HS-5 (cell line): ENCODE measurements around the gene IER2.
"Not testable (repeated sequence)": the region's sequence is repeated elsewhere in the genome, so short reads cannot be mapped to it uniquely, and the experiment has no call there.

Experiments
- DNase-seq: peaks from one replicate; pipeline ENCODE4 v3.0.0-alpha.2; 2012; ENCODE audit warnings: low read depth

The IER2 gene

DNA sequence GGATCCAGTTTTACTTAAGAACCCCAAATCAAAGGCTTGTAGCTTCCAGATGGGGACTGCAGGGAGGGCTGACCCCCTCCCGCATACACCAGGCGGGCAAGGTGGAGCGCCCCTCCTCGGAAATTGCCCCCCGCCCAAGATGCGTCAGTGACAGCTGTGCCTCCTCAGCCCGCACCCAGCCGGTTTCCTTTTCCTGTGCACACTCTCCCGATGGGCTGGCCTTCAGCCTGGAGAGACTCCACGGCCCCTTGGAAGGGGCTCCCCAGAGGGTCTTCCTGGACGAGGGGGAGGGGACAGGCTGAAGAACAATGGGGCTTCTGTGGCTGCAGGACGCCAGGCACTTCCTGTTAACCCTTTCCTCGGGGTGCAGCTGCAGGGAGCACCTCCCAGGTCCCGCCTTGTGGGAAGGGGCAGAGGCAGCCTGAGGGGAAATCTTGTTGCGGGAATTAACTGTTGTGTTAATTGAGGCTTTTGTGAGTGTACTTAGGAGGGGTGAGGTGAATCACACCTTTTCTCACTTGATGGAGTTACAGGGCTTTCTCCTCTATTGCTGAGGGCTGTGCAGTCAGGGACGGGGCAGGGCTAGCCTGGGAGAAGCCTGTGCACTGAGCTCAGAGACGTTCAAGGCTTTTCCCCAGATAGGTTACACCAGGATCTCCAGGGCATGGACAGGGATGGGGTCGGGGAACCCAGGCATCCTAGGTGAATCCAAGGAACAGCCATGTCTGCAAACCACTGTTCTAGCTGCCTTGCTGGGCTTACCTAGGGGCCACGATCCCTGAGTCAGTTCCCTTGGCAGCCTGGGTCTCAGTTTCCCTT, 14.3 kb downstream of the IER2 start:
- DNase-seq: no peak

DNA sequence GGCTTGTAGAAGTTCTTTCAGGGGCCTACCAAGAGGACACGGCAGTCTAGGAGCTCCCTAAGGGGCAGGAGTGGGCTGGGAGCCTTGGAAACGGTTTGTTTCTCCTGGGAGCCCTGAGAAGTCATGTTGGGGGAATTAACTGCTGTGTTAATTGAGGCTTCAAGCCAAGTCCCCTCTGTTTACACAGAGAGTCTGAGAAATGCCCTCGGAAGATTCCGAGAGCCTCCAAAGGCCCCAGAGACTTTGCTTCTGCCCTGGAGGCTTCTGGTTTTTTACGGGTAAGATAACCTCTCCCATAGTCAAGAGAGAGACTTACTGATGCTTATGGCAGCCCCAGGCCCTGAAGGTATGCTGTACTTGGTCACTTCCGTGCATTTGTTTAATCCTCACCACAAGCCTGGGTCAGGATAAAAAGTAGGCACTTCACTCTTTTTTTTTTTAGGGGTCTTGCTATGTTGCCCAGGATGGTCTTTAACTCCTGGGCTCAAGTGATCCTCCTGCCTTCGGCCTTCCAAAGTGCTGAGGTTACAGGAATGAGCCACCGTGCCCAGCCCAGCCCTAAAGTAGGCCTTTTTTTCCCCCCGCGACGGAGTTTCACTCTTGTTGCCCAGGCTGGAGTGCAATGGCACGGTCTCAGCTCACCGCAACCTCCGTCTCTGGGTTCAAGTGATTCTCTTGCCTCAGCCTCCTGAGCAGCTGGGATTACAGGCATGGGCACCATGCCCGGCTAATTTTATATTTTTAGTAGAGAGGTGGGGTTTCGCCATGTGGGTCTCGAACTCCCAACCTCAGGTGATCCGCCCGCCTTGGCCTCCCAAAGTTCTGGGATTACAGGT, 15.2 kb downstream of the IER2 start:
- no peak for DNase-seq

DNA sequence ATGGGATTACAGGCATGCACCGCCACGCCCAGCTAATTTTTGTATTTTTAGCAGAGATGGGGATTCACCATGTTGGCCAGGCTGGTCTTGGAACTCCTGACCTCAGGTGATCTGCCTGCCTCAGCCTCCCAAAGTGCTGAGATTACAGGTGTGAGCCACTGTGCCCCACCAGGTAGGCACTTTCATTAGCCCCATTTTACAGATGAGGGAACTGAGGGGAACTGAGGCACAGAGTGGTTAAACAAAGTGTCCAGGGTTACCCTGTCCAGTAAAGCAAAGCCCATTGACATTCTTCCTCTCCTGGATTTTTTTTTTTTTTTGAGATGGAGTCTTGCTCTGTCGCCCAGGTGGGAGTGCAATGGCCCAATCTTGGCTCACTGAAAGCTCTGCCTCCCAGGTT, 15.9 kb downstream of the IER2 start:
- DNase-seq: not testable (repeated sequence)

DNA sequence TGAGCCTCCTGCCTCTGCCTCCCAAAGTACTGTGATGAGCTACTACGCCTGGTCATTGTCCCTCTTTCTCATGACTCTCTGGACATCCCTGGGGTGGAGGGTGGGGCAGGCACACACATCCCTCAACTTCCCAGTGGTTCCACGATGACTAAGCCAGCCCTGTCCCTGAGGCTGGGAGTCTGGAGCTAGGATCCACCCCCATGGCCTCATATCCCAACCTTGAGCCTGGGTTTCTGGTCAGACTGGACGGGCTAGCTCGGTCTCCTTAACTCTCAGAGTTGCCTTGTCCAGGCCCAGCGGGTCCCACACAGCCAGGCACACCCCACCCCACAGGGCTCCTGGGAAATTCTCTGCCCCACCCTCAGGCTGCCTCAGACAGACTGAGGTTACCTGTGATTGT, 19.6 kb downstream of the IER2 start:
- no peak for DNase-seq

DNA sequence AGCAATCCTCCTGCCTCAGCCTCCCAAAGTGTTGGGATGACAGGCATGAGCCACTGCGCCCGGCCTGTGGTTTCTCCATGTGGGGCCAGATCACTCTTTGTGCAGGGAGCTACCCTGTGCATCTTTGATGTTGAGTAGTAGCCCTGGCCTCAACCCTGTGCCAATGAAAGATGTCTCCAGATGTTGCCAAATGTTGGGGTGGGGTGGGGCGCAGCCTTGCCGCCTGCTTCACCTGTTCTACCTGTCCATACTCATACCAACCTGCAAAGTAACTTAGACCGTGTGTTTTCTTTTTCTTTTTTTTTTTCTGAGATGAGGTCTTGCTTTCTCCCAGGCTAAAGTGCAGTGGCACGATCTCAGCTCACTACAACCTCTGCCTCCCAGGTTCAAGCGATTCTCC, 20.9 kb downstream of the IER2 start:
- DNase-seq: no peak

DNA sequence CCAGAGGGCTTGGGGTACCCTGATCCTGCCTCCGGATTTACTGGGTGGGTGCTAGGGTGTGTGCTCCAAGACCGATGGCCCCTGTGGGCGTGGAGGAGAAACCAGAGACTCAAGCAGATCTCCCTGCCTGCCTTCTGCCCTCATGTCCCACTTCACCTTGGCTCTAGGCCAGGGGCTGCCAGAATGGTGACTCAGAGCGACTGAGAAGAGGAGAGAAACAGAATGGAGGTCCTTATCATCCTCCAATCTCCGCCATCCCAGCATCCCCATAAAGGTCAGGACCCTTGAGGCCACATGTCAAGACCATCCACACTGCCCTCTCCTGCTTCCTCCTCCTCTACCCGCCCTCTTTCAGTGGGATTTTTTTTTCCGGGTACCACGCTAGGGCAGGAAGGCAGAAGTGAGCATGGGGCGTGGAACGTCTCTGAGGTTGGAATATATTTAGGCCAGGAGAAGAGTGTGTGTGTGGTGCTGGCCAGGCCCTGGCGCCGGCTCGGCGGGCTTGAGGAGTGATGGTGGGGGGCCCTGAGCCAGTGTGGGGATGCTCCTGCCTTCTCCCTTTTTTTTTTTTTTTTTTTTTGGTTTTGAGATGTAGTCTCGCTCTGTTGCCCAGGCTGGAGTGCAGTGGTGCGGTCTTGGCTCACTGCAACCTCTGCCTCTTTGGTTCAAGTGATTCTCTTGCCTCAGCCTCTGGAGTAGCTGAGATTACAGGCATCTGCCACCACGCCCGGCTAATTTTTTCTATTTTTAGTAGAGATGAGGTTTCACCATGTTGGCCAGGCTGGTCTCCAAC, 22.3 kb downstream of the IER2 start:
- DNase-seq: peak; percentile 84

DNA sequence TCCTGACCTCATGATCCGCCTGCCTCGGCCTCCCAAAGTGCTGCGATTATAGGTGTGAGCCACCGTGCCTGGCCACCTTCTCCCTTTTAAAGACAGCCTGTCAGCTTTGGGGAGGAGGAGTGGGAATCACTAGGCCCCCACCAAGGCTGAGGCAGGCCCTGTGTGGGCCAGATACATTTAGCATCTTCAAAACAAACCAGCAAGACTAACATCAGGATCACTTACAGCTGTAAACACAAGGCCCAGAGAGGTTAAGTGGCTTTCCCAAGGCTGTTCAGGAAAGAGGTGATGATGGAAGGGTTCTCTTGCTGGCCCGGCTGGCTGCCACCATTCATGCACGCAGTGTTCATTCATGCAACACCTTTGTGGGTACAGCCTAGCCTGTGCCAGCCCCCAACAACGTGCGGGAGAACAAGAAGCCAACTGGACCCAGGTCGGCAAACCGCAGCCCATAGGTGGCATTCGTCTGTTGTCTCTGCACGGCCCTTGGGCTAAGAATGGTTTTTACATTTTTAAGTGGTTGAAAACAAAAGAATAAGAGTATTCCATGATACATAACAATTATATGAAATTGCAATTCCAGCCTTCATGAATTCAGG, 23.0 kb downstream of the IER2 start:
- DNase-seq: no peak

DNA sequence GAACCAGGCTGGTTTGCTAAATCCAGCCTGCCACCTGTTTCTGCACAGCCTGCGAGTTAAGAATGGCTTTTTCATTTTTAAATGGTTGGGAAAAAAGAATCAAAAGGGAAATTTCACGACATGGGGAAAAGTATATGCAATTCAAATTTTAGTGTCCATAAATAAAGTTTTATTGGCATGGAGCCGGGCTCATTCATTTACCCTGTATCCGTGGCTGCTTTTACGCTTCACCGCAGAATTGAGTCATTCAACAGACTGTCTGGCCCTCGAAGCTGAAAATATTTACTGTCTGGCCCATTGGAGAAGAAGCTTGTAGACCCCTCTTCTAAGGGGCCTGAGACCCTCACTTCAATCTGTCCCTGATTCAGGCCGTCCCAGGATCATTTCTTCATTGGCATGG, 26.1 kb downstream of the IER2 start:
- no peak for DNase-seq

DNA sequence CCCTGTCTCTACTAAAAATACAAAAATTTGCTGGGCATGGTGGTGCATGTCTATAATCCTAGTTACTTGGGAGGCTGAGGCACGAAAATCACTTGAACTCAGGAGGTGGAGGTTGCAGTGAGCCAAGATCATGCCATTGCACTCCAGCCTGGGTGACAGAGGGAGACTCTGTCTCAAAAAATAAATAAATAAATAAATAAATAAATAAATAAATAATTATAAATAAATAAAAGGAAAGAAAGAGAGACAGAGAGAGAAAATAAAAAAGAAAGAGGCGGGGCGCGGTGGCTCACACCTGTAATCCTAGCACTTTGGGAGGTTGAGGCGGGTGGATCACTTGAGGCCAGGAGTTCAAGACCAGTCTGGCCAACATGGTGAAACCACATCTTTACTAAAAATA, 27.4 kb downstream of the IER2 start:
- DNase-seq: not testable (repeated sequence)

DNA sequence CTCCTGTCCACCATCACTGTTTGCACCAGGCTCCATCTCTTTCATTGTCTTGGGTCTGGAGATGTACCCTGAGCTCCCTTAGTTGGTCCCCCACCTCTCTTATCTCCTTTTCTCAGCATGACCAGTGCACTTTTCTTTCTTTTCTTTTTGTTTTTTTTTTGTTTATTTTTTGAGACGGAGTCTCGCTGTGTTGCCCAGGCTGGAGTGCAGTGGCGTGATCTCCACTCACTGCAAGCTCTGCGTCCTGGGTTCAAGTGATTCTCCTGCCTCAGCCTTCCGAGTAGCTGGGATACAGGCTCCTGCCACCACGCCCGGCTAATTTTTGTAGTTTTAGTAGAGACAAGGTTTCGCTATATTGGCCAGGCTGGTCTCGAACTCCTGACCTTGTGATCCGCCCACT, 28.1 kb downstream of the IER2 start:
- DNase-seq: not testable (repeated sequence)

DNA sequence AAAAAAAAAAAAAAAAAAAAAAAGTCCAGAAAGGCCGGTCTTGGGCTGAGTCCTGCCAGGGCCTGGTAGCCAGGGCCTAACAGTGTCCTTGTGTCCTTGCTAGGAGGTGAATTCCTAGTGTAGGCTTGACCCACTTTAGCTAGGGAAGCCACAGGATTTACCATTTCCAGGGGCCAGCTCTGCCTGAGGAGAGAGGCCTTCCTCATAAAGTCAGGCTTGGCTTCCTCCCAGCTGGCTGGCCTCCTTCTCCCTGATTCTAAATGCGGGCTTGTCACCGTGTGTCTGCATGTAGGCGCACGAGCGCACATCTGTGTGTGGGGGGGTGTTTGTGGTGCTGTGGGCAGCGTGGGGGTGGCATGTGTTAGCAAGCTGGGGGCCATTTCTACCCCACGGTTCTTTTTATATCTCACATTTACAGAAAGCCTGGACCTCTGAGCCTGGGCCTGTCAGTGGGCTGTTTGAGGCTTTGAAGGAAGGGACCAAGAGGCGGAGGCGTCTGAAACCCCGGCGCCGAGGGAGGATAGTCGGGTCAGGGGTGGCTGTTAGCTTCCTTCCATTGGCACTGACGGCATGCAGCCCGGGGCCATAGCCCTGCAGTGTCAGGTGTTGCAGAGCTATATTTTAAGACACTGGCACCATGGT, 31.7 kb downstream of the IER2 start:
- DNase-seq: no peak

DNA sequence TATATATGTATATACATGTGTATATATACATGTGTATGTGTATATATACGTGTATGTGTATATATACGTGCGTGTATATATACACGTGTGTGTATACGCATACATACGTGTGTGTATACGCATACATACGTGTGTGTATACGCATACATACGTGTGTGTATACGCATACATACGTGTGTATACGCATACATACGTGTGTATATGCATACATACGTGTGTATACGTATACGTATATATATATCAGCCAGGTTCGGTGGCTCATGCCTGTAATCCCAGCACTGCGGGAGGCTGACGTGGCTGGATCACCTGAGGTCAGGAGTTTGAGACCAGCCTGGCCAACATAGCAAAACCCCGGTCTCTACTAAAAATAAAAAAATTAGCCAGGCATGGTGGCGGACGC, 34.7 kb downstream of the IER2 start:
- not testable (repeated sequence) for DNase-seq

DNA sequence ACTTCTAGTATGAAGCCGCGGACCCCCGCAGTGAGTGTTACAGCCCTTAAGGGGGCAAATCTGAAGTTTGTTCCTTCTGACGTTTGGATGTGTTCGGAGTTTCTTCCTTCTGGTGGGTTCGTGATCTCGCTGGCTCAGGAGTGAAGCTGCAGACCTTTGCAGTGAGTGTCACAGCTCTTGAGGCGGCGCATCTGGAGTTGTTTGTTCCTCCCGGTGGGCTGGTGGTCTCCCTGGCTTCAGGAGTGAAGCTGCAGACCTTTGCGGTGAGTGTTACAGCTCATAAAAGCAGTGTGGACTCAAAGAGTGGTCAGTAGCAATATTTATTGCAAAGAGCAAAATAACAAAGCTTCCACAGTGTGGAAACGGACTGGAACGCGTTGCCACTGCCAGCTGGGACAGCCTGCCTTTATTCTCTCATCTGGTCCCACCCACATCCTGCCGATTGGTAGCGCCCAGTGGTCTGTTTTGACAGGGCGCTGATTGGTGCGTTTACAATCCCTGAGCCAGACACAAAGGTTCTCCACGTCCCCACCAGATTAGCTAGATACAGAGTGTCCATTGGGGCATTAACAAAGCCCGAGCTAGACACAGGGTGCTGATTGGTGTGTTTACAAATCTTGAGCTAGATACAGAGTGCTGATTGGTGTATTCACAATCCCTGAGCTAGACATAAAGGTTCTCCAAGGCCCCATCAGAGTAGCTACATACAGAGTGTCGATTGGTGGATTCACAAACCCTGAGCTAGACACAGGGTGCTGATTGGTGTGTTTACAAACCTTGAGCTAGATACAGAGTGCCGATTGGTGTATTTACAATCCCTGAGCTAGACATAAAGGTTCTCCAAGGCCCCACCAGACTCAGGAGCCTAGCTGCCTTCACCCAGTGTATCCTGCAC, 35.8 kb downstream of the IER2 start:
- not testable (repeated sequence) for DNase-seq

DNA sequence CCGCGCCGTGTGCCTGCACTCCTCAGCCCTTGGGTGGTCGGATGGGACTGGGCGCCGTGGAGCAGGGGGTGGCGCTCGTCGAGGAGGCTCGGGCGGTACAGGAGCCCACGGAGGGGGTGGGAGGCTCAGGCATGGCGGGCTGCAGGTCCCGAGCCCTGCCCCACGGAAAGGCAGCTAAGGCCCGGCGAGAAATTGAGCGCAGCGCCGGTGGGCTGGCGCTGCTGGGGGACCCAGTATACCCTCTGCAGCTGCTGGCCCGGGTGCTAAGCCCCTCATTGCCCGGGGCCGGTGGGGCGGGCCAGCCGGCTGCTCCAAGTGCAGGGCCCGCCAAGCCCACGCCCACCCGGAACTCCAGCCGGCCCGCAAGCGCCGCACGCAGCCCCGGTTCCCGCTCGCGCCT, 36.5 kb downstream of the IER2 start:
- DNase-seq: not testable (repeated sequence)

DNA sequence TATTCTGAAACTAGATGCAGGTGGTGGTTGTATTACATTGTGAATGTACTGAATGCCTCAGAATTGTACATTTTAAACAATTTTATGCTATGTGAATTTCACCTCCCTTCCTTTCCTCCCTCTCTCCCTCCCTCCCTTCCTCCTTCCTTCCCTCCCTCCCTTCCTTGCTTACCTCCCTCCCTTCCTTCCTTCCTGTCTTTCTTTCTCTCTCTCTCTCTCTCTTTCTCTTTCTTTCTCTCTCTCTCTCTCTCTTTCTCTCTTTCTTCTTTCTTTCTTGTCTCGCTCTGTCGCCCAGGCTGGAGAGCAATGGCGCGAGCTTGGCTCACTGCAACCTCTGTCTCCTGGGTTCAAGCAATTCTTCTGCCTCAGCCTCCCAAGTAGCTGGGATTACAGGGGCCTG, 37.2 kb downstream of the IER2 start:
- no peak for DNase-seq

DNA sequence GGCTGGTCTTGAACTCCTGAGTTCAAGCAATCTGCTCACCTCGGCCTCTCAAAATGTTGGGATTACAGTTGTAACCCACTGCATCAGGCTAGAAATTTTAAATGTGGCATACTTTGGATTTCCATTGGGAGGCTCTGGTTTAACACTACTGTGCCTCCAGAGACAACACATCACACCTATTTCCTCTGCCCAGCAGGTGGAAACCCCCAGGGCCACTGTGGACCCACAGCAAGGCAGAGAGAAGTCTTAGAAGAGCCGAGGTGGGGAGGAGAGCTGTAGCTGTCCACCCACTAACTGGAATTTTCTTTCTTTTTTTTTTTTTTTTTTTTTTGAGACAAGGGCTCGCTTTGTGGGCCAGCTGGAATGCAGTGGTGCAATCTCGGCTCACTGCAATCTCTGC, 39.4 kb downstream of the IER2 start:
- DNase-seq: no peak

DNA sequence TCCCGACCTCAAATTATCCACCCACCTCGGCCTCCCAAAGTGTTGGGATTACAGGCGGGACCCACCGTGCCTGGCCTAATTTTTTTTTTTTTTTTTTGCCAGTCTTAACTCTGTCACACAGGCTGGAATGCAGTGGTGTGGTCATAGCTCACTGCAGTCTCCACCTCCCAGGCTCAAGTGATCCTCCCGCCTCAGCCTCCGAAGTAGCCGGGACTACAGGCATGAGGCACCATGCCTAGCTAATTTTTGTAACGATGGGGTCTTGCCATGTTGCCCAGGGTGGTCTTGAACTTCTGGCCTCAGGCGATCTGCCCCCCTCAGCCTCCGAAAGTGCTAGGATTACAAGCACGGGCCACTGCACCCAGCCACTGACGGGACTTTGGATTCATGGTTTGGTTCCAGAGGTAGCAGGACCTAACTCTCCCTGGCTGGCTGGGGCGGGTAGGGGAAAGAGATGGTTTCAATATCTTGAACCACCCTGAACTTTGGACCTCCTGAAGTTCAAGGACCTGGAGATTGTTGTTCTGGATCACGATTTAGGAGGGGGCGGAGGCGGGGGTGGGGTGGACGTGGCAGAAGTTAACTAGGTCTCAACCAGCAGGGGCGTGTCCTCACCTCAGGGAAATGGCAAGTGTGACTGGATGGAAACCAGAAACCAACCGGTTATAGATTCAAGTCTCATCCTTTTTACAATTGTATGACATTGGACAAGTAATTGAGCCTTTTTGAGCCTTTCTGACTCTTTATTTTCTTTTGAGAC, 40.8 kb downstream of the IER2 start:
- no peak for DNase-seq

DNA sequence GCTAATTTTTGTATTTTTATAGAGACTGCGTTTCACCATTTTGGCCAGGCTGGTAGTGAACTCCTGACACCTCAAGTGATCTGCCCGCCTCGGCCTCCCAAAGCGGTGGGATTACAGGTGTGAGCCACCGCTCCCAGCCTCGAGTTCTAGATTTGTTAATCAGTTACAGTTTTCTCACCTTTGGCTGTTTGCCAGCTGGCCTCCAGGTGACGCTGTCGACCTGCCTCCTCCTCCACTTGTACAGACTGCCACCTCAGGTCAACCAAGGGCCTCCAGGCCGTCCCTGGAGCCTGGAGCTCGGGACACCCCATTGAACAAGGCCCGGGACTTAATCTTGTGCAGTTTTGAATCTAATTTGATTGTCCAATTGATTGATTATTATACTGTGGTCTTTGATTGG, 45.5 kb downstream of the IER2 start:
- no peak for DNase-seq

DNA sequence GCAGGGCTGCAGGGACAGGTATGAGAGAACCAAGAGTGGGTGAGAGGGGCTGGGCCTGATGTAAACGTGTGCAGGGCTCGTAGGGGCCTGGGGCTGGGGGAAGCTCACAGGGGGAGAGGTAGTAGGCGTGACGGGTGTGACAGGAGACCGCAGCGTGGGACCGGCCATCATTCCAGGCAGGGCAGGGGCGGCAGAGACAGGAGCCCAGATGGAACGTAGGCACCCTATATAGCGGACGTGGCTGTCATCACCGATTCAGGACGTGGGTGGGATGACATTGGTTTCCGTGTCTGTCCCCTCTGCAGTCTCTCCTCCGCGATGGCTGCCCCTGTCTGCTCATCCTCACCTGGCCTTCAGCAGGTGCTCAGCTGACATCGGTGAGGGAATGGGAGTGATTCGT, 48.4 kb downstream of the IER2 start:
- no peak for DNase-seq

DNA sequence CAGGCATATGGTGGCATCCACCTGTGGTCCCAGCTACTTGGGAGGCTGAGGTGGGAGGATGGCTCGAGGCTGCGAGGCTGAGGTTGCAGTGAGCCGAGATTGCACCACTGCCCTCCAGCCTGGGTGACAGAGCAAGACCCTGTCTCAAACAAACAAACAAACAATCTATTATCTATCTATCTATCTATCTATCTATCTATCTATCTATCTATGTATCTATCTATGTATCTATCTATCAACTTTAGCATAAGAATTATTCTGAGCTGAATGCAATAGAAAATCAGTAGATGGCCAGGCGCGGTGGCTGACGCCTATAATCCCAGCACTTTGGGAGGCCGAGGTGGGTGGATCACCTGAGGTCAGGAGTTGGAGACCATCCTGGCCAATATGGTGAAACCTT, 51.9 kb downstream of the IER2 start:
- not testable (repeated sequence) for DNase-seq
